ENCODE measurements around the gene ZCCHC13. TPM values are rescaled to one million over a fixed set of nuclear protein-coding genes. Genes with fewer than 3 reads are reported as not detected.
A peak's percentile ranks its signal among the peaks of the same experiment; 100 is the strongest.

ZCCHC13 gene
- total and polyA plus RNA-seq, 9 of the 15 experiments (the other 6 are each of a cell fraction or from before 2014, with no cell fraction given), result not detected

GRCh38 chrX:74346088-74346487 lies 42.1 kb downstream of the ZCCHC13 start (continued):
- 0 out of 2 replicates have a peak, but pooled peaks have one; percentile 10 for TF ChIP-seq NCOR1 (IDR thresholded peaks at IDR 0.05)
- TF ChIP-seq SMARCA5 (IDR thresholded peaks at IDR 0.05), result no peak
- TF ChIP-seq ARID2 (IDR thresholded peaks at IDR 0.05), result no peak
- TF ChIP-seq TCF15 (CRISPR knock-in tag; IDR thresholded peaks at IDR 0.05), result no peak
- TF ChIP-seq SMAD2 (IDR thresholded peaks at IDR 0.05; ENCODE audit: low read depth, low read length), result no peak
- TF ChIP-seq SMARCE1 (IDR thresholded peaks at IDR 0.05), result peak; percentile 69; the same call in 1 of the 2 replicates
- no peak for TF ChIP-seq AFF1 (IDR thresholded peaks at IDR 0.05; ENCODE audit: low read depth in 1 of 2, partially characterized antibody in 2 of 2)
- no peak for TF ChIP-seq ZNF24 (IDR thresholded peaks at IDR 0.05)
- TF ChIP-seq ZNF589 (CRISPR knock-in tag; IDR thresholded peaks at IDR 0.05; ENCODE audit: low read depth), result no peak
- no peak for TF ChIP-seq BRD4 (IDR thresholded peaks at IDR 0.05)
- no peak for TF ChIP-seq ZNF780A (CRISPR knock-in tag; IDR thresholded peaks at IDR 0.05)
- TF ChIP-seq PKNOX1 (IDR thresholded peaks at IDR 0.05), result no peak
- 0 out of 2 replicates have a peak, but pooled peaks have one; percentile 22 for TF ChIP-seq ATF3 (IDR thresholded peaks at IDR 0.05)
- no peak for TF ChIP-seq ATF3 (CRISPR knock-in tag; conservative IDR thresholded peaks at IDR 0.05)
- no peak for TF ChIP-seq ZNF124 (CRISPR knock-in tag; IDR thresholded peaks at IDR 0.05)
- TF ChIP-seq RREB1 (CRISPR knock-in tag; IDR thresholded peaks at IDR 0.05), result no peak
- peak; percentile 79 for TF ChIP-seq ARID1B (IDR thresholded peaks at IDR 0.05)
- TF ChIP-seq ESRRB (CRISPR knock-in tag; IDR thresholded peaks at IDR 0.05; ENCODE audit: borderline replicate concordance), result no peak
- TF ChIP-seq NFATC3 (IDR thresholded peaks at IDR 0.05), result peak; percentile 82; the same call in 1 of the 2 replicates

All from K562 (cell line).